GM06990 (cell line): ENCODE measurements around the gene DTHD1.

Experiments
- DNase-seq: peaks from one replicate; pipeline ENCODE4 v3.0.0-alpha.2; 2011; ENCODE audit not compliant: insufficient read length; ENCODE audit errors: extremely low read depth
- H3K27me3 ChIP-seq: replicated peaks from 2 replicates; pipeline ENCODE4 v1.6.0; 2011; ENCODE audit warnings: low read length; ENCODE audit not compliant: control insufficient read depth, insufficient read depth
- H3K36me3 ChIP-seq: 2 replicates; pipeline ENCODE4 v1.5.1; 2011; ENCODE audit warnings: low read length; ENCODE audit not compliant: control insufficient read depth, insufficient read depth
- H3K4me3 ChIP-seq: replicated peaks from 2 replicates; pipeline ENCODE4 v1.5.1; 2011; ENCODE audit warnings: low read depth, mild to moderate bottlenecking, control low read depth, low read length
- CTCF ChIP-seq: IDR thresholded peaks from 2 replicates; pipeline ENCODE4 v1.5.1; 2011; ENCODE audit warnings: low read length, control low read depth, mild to moderate bottlenecking, inconsistent platforms; ENCODE audit not compliant: insufficient read depth, poor library complexity, severe bottlenecking

The DTHD1 gene

GRCh38 chr4:36330796-36331195, 49.4 kb downstream of the DTHD1 start:
- DNase-seq, result no peak
- no peak for TF ChIP-seq CTCF
- Histone ChIP-seq H3K36me3 (no peaks in the 10 kb centered on the region), H3K4me3 (no peak overlapping the region), H3K27me3 (no peaks in the 10 kb centered on the region)

GRCh38 chr4:36332023-36332781, 50.8 kb downstream of the DTHD1 start:
- H3K4me3 ChIP-seq, result peak overlapping the region; percentile 8
- TF ChIP-seq CTCF, result no peak
- H3K36me3 ChIP-seq, result no peaks in the 10 kb centered on the region
- H3K27me3 ChIP-seq, result no peaks in the 10 kb centered on the region
- peak; percentile 62 for DNase-seq

GRCh38 chr4:36332782-36333131, 51.3 kb downstream of the DTHD1 start:
- no peaks in the 10 kb centered on the region for H3K27me3 ChIP-seq
- H3K36me3 ChIP-seq, result no peaks in the 10 kb centered on the region
- H3K4me3 ChIP-seq, result no peak overlapping the region
- DNase-seq, result peak; percentile 73
- no peak for TF ChIP-seq CTCF

GRCh38 chr4:36333303-36333877, 52.0 kb downstream of the DTHD1 start:
- Histone ChIP-seq H3K36me3 (no peaks in the 10 kb centered on the region), H3K27me3 (no peaks in the 10 kb centered on the region), H3K4me3 (peak overlapping the region; percentile 39)
- TF ChIP-seq CTCF, result no peak
- DNase-seq, result no peak

- Histone ChIP-seq H3K27me3 (no peaks in the 10 kb centered on the region), H3K36me3 (no peaks in the 10 kb centered on the region), H3K4me3 (no peak overlapping the region)
- DNase-seq, result no peak
- no peak for TF ChIP-seq CTCF
Observed at GRCh38 chr4:36337665-36338185, 56.3 kb downstream of the DTHD1 start.

GRCh38 chr4:36338973-36339372, 57.6 kb downstream of the DTHD1 start:
- H3K27me3 ChIP-seq, result no peaks in the 10 kb centered on the region
- no peak for DNase-seq

More at GRCh38 chr4:36338973-36339372, 57.6 kb downstream of the DTHD1 start:
- no peaks in the 10 kb centered on the region for H3K36me3 ChIP-seq
- no peak for TF ChIP-seq CTCF
- H3K4me3 ChIP-seq, result no peak overlapping the region
